Midbrain (tissue), 1 donor: Measurements from ENCODE around the gene RPL32.

Experiments used
- DNase-seq: peaks from one replicate; lab custom pipeline; 2025; lab: John Stamatoyannopoulos, UW

Gene RPL32

GRCh38 chr3:12832350-12833221, 8.8 kb downstream of the RPL32 start:
- no peak for DNase-seq

DNA sequence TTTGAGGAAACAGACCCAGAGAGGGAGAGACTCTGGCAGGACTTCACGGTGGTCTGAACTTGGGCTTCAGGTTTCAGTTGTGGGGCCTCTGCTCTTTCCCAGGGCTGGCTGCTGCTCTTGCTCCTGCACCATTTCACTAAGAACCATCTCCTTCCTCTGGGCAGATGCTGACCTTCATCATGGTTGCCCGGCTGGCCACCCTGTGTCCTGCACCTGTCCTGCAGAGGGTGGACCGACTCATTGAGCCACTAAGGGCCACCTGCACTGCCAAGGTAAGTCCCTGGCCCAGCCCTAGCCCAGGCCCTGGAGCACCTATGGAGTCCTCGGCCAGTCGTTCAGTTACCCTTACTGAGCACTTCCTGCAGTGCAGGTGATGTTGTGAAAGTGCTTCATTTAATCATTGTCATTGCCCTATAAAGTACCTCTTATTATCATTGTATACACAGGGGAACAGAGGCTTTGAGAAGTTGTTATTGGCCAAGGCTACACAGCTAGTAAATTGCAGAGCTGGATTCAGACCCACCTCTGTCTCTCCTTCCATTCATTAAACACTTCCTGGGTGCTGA, 10.0 kb downstream of the RPL32 start:
- DNase-seq: no peak

DNA sequence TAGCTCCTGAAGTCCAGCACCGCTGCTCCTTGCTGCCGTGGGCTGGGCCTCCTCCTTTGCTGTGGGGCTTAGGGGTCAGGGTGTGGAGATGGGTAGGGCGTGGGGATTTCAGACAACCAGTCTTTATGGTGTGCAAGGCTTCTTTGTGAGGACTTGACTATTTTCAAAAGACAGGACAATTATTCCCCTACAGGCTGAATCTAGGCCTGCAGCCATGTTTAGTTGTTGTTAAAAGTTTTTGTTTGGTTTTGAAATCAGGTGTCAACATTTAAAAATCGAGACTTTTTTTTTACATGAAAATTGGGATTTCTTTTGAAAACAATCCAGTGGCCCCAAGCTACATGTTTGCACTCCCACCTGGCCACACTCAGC, 10.6 kb downstream of the RPL32 start:
- no peak for DNase-seq

- DNase-seq: no peak
These were observed 11.2 kb downstream of the RPL32 start for GRCh38 chr3:12829886-12830784.

DNA sequence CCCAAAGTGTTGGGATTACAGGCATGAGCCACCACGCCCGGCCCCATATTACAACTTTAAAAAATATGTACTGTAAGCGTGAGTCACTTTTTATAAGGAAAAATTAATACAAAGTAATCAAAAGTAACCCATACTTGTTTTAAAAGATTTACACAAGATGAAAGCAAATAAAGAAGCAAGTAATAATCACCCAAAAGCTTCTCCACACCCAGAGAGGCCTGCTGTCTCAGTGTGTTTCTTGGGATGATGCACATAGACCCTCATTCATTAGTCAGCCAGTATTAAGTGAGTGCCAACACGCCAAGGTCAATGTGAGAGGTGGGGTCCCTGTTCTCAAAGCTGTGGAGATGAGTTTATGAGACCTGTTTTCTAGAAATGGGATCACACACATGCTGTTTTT, 12.0 kb downstream of the RPL32 start:
- DNase-seq: no peak

DNA sequence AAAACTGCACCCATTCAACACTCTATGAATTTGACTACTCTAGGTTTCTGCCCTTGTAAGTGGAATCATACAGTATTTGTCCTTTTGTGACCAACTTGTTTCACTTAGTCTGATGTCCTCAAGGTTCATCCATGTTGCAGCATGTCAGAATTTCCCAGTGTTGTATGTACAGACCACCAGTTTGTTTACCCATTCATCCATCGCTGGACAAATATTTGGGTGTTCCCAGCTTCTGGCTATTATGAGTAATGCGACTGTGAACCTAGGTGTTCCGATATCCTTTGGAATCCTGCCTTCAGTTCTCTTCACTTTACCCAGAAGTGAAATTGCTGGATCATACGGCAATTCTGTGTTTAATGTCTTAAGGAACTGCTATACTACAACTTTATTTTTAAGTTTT, 12.6 kb downstream of the RPL32 start:
- no peak for DNase-seq

DNA sequence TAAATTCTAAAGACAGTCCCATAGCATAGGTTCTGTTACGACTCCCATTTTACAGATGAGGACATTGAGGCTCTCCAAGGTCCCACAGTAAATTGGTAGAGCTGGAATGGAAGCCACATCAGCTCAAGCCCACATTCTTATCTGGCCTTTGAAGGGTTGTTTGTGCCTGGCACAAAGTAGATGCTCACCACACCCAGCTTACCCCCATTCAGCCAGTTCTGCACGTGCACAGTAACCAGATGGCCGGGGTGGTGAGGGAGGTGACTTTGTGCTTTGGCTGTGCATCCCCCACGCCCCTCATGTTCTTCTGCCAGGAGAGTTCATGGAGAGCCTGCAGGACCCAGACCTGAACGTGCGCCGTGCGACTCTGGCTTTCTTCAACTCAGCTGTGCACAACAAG, 16.2 kb downstream of the RPL32 start:
- no peak for DNase-seq

DNA sequence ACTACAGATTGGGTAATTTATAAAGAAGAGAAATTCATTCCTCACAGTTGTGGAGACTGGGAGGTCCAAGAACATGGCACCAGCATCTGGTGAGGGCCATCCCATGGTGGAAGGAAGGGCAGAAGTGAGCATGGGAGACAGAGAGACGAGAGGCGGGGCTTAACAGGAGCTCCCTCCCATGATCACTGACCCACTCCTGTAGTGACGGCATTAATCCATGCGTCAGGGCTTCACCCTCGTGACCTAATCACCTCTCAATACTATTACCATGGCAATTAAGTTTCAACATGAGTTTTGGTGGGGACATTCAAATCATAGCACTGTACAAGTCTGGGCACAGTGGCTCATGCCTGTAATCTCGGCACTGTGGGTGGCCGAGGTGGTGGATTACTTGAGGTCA, 17.1 kb downstream of the RPL32 start:
- DNase-seq: no peak

DNA sequence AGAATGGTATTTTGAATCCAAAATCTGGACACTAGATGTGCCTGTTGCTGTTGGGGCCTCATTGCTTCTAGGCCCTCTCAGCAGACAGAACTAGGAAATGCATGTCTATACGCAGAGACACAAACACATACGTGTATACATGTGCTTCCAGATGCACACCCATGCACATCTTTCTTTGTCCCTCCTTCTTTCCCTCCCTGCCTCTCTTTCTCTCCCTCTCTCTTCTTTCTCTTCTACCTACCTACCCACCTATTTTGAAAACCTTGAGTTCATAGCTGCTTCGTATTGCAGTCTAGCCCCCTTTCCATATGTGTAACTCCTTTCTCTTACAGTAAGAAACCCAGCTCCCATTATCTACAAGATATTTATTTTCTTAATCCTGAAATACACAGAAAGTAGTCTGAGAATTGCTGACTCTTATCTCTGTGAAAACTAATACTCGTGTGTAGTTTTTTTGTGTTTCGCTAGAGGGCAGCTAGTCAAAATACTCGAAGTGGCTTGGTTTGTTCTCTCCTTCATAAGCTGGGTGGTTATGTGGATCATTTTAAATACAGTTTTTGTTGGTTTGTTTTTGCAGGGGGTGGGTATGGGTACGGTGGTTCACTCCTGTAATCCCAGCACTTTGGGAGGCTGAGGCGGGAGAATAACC, 18.5 kb downstream of the RPL32 start:
- no peak for DNase-seq

- DNase-seq: no peak
These were observed 22.6 kb downstream of the RPL32 start for GRCh38 chr3:12818773-12819172.

GRCh38 chr3:12818273-12818672, 23.1 kb downstream of the RPL32 start:
- DNase-seq: no peak

DNA sequence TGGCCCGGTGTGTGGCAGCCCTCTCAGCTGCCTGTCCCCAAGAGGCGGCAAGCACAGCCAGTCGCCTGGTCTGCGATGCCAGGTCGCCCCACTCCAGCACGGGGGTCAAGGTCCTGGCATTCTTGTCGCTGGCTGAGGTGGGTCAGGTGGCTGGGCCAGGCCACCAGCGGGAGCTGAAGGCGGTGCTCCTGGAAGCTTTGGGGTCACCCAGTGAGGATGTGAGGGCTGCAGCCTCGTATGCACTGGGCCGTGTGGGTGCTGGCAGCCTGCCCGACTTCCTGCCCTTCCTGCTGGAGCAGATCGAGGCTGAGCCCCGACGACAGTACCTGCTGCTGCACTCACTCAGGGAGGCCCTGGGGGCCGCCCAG, 24.0 kb downstream of the RPL32 start:
- no peak for DNase-seq

- DNase-seq: no peak
These were observed 24.6 kb downstream of the RPL32 start for GRCh38 chr3:12816521-12817342.

GRCh38 chr3:12815719-12816118, 25.6 kb downstream of the RPL32 start:
- no peak for DNase-seq

DNA sequence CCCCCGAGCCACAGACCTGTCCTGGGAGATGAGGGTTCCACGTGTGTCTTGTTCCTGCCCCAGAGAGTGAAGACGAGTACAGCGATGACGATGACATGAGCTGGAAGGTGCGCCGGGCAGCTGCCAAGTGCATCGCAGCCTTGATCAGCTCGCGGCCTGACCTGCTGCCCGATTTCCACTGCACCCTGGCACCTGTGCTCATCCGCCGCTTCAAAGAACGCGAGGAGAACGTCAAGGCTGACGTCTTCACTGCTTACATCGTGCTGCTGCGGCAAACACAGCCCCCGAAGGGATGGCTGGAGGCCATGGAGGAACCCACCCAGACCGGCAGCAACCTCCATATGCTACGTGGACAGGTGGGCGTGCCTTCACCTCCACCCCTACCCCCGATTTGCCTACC, 26.3 kb downstream of the RPL32 start:
- no peak for DNase-seq

DNA sequence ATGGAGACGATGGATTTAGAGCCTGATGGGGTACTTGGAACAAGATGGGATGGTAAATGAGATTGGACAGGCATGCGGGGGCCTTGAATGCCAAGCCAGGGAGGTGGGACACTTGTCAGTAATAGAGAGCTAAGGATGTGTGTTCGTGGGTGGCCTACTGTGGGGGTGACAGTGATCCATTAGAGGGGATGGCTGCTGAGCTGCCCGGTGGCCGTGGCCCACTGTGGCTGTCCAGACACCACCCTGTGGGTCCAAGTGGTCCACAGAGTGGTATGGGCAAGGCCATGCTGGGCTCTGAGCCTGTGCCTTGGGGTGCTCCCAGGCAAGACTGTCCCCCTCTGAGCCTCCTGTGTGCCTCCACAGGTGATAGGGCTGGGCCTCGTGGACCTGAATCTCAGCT, 27.4 kb downstream of the RPL32 start:
- DNase-seq: no peak

DNA sequence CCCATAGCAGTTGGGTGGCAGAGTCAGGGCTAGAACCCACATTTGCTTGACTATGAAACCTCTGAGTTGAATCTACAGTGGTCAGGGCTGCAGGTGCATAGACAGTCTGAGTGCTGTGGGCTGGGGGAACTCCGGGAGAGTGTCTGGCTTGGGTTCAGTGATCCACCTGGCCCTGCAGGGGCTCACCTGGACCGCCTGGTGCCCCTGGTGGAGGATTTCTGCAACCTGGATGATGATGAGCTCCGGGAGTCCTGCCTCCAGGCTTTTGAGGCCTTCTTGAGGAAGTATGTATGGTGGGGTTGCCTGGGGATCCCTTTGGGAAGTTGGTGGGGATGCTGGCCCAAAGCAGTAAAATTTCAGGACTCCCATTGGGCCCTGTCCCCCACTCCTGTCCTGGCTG, 28.6 kb downstream of the RPL32 start:
- DNase-seq: no peak

DNA sequence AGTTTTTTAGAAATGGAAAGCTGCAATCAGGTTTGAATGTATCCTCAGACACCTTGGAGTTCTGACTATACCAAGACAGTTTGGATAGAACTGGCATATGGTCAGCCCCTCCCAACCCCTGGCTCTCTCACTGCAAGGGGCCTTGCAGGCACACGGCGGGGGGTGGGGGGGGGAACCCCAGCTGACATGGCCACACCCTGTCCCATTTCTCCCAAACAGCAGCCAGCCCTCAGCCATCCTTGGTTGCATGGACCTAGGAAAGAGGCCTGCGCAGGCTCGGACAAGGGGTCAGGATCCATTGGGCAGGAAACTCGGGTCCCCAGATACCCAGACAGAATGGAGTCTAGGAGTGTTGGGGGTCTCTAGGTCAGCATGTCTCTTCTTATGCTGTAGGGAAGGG, 30.4 kb downstream of the RPL32 start:
- DNase-seq: no peak

GRCh38 chr3:12810013-12810780, 31.2 kb downstream of the RPL32 start:
- DNase-seq: peak; percentile 96

- DNase-seq: peak; percentile 8
These were observed 31.9 kb downstream of the RPL32 start for GRCh38 chr3:12809435-12809834.

- DNase-seq: no peak
These were observed 32.4 kb downstream of the RPL32 start for GRCh38 chr3:12809001-12809400.
